BLaER1 (cell line): ENCODE results near the gene DMBT1.

Experiments used
- H3K27ac ChIP-seq: shearing (Covaris generic); formaldehyde crosslinking; 2 replicates; pipeline ENCODE4 v1.8.1; 2022
- H3K27me3 ChIP-seq: shearing (Covaris generic); formaldehyde crosslinking; 2 replicates; pipeline ENCODE4 v1.8.1; 2022
- H3K36me3 ChIP-seq: shearing (Covaris generic); formaldehyde crosslinking; 2 replicates; pipeline ENCODE4 v1.8.1; 2022
- H3K4me1 ChIP-seq: shearing (Covaris generic); formaldehyde crosslinking; 2 replicates; pipeline ENCODE4 v1.8.1; 2022
- H3K4me2 ChIP-seq: shearing (Covaris generic); formaldehyde crosslinking; 2 replicates; pipeline ENCODE4 v1.8.1; 2022
- H3K4me3 ChIP-seq: shearing (Covaris generic); formaldehyde crosslinking; 2 replicates; pipeline ENCODE4 v1.8.1; 2022
- H3K9ac ChIP-seq: shearing (Covaris generic); formaldehyde crosslinking; 2 replicates; pipeline ENCODE4 v1.8.1; 2022
- H3K9me3 ChIP-seq: shearing (Covaris generic); formaldehyde crosslinking; 2 replicates; pipeline ENCODE4 v1.8.1; 2022
- H4K20me1 ChIP-seq: shearing (Covaris generic); formaldehyde crosslinking; 2 replicates; pipeline ENCODE4 v1.8.1; 2022
- Cebpa-rat ChIP-seq: shearing (Covaris generic); IDR thresholded peaks from 2 replicates; pipeline ENCODE4 v1.8.1; 2022

The DMBT1 gene

DNA sequence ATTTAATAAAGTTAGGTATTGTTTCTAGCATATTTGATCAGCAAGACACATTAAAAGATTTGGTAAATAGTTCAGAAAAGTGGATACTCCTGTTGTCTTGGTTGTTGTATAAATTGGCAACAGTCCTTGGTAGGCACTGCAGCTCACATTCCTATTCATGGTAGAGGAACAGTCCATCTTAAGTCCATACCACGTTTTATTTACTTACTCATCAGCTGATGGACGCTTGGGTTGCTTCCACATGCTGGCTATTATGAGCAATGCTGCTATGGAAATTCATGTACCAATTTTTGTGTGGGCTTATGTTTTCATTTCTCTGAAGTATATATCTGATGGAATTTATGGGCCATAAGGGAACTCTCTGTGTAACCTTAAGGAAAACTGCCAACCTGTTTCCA is 95.8 kb downstream of the DMBT1 start:
- Histone ChIP-seq H3K27ac (no peak overlapping the region), H3K4me1 (no peaks in the 10 kb centered on the region), H3K4me2 (no peak overlapping the region), H4K20me1 (no peaks in the 10 kb centered on the region), H3K4me3 (no peak overlapping the region), H3K9ac (no peak overlapping the region), H3K27me3 (no peaks in the 10 kb centered on the region), H3K9me3 (no peaks in the 10 kb centered on the region), H3K36me3 (no peaks in the 10 kb centered on the region)
- TF ChIP-seq Cebpa-rat: no peak

DNA sequence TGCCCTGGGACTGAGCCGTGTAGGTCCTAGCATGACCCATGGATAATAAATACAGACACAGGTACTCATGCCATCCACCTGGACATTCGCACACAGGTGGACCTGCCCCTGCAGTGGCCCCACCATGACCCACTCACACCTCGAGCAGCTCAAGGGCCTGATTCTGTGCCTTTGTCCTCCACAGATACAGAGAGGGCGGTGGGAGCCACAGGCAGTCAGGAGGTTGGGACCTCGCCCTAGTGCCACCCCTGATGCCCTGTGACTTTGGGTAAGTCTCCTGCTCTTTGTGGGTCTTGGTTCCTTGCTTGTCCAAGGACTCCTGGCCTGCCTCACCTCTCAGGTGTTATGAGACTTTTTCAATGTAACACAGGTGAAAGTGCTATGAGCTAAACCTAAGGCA is 96.2 kb downstream of the DMBT1 start:
- Histone ChIP-seq H3K4me2 (no peak overlapping the region), H3K4me3 (no peak overlapping the region), H3K9ac (no peak overlapping the region), H3K4me1 (no peaks in the 10 kb centered on the region), H4K20me1 (no peaks in the 10 kb centered on the region), H3K27ac (no peak overlapping the region), H3K27me3 (no peaks in the 10 kb centered on the region), H3K9me3 (no peaks in the 10 kb centered on the region), H3K36me3 (no peaks in the 10 kb centered on the region)
- TF ChIP-seq Cebpa-rat: no peak

DNA sequence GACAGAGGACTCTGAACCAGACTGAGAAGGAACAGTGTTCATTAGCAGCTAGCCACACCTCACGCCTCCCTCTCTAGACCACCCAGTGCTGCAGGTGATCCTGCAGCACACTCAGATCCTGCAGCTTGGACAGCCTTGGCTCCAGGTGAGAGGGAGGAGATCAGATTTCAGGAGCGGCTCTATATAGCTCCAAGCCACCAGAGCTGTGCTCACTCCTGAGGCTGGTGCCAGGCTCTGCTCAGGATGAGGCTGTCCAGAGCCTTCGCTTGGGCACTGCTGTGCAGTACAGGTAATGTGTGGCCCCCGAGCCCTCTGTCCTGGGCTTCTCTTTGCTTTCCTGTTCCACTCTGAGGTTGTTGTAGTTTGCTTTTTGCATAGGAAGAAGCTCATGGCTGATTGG is 96.7 kb downstream of the DMBT1 start:
- H4K20me1 ChIP-seq: no peaks in the 10 kb centered on the region
- no peak overlapping the region for H3K4me2 ChIP-seq
- no peaks in the 10 kb centered on the region for H3K9me3 ChIP-seq
- H3K27ac ChIP-seq: no peak overlapping the region
- no peaks in the 10 kb centered on the region for H3K27me3 ChIP-seq
- TF ChIP-seq Cebpa-rat: no peak
- no peak overlapping the region for H3K4me3 ChIP-seq
- H3K36me3 ChIP-seq: no peaks in the 10 kb centered on the region
- H3K4me1 ChIP-seq: no peaks in the 10 kb centered on the region
- no peak overlapping the region for H3K9ac ChIP-seq

GRCh38 chr10:122657729-122658128 is 97.2 kb downstream of the DMBT1 start:
- Histone ChIP-seq H3K4me3 (no peak overlapping the region), H3K9ac (no peak overlapping the region), H4K20me1 (no peaks in the 10 kb centered on the region), H3K27ac (no peak overlapping the region), H3K27me3 (no peaks in the 10 kb centered on the region), H3K36me3 (no peaks in the 10 kb centered on the region), H3K9me3 (no peaks in the 10 kb centered on the region), H3K4me1 (no peaks in the 10 kb centered on the region), H3K4me2 (no peak overlapping the region)
- TF ChIP-seq Cebpa-rat: no peak

- H3K36me3 ChIP-seq: no peaks in the 10 kb centered on the region
- H3K4me1 ChIP-seq: no peaks in the 10 kb centered on the region
- no peaks in the 10 kb centered on the region for H4K20me1 ChIP-seq
- TF ChIP-seq Cebpa-rat: no peak
- H3K27me3 ChIP-seq: no peaks in the 10 kb centered on the region
- no peak overlapping the region for H3K27ac ChIP-seq
- H3K9me3 ChIP-seq: no peaks in the 10 kb centered on the region
- H3K4me3 ChIP-seq: no peak overlapping the region
- no peak overlapping the region for H3K9ac ChIP-seq
- H3K4me2 ChIP-seq: no peak overlapping the region
These were observed 97.9 kb downstream of the DMBT1 start for GRCh38 chr10:122658356-122659049.

DNA sequence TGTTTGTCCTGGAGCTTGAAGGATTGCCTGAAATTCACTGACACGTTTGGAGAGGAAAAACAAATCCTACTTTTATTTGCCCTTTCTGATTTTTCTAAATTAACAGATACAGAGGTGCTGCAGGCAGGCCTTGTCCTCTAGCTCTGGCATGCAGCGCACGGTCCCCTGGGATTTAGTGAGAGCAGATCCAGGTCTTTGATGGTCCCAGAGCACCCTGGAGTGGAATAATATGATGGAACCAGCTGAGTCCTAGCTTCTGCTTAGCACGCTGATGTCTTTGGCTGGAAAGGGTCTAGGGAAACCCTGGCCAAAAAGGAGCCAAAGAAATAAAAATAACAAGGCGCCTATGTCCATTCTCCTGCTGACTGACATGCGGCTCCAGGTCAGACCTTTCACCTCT is 98.6 kb downstream of the DMBT1 start:
- Histone ChIP-seq H3K4me1 (no peaks in the 10 kb centered on the region), H3K9me3 (no peaks in the 10 kb centered on the region), H3K4me3 (no peak overlapping the region), H3K36me3 (no peaks in the 10 kb centered on the region), H4K20me1 (no peaks in the 10 kb centered on the region), H3K9ac (no peak overlapping the region), H3K27ac (no peak overlapping the region), H3K27me3 (no peaks in the 10 kb centered on the region), H3K4me2 (no peak overlapping the region)
- no peak for TF ChIP-seq Cebpa-rat

DNA sequence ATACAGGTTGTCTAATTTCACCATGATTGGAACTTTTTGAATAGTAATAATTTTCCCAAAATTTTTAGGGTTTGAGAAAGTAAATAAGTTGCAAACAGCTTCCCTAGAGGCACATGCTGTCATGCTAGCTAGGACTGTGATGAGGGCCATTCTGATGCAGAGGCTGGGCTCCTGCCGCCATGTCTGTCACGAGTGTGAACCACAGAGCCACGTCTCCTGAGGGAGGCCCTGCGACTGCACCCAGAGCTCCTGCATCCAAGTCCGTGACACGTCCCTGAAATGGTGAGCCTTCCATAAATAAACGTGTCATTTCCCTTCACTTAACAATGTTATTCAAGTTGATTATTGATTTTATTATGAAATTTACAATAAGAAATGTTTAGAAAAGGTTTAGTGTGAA is 99.1 kb downstream of the DMBT1 start:
- no peaks in the 10 kb centered on the region for H3K9me3 ChIP-seq
- no peaks in the 10 kb centered on the region for H3K27me3 ChIP-seq
- no peak overlapping the region for H3K9ac ChIP-seq
- H3K4me2 ChIP-seq: no peak overlapping the region
- H3K4me3 ChIP-seq: no peak overlapping the region
- H3K36me3 ChIP-seq: no peaks in the 10 kb centered on the region
- TF ChIP-seq Cebpa-rat: no peak
- H3K4me1 ChIP-seq: no peaks in the 10 kb centered on the region
- H4K20me1 ChIP-seq: no peaks in the 10 kb centered on the region
- H3K27ac ChIP-seq: no peak overlapping the region

DNA sequence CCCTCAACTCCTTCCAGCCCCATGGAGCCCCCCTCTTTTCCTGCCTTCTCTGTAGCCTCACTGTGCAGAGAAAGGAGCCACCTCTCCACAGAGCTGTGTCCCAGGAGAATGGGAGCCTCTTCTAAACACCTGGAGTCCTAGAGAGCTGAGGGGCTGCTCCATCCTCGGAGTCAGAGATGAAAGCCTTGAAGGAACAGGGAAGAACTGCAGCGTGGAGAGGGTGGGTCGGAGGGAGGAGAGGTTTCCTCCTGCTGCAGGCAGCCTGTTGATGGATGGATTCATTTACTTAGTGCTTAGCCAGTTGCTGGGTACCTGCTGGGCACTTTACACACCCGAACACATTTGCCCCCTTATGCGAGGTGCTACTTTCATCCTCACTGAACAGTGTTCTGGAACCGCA is 100.1 kb downstream of the DMBT1 start:
- no peak overlapping the region for H3K27ac ChIP-seq

DNA sequence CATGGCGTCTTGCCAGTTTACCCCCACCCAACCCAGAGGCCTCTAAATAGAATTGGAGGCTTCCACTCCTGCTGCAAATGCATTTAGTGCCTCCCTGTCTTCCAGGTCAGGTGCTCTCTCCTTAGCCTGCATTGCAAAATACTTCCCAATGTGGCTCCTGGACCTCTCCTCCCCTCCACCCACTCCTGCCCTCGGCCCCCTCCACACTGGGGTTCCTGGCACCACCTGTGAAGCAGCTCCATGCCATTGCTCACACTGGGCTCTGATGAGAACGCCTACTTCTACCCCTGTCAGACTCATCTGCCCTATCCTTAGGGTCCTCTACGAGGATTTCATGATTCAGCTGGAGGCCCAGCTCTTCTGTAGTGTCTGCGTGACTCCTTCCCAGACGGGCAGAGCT is 101.7 kb downstream of the DMBT1 start:
- H3K4me3 ChIP-seq: no peak overlapping the region
- no peak for TF ChIP-seq Cebpa-rat
- H3K9ac ChIP-seq: no peak overlapping the region
- no peaks in the 10 kb centered on the region for H3K36me3 ChIP-seq
- H4K20me1 ChIP-seq: no peaks in the 10 kb centered on the region
- H3K4me1 ChIP-seq: no peaks in the 10 kb centered on the region
- H3K4me2 ChIP-seq: no peak overlapping the region
- no peaks in the 10 kb centered on the region for H3K9me3 ChIP-seq
- H3K27me3 ChIP-seq: no peaks in the 10 kb centered on the region
- no peak overlapping the region for H3K27ac ChIP-seq

More for the DNA sequence above, 100.1 kb downstream of the DMBT1 start:
- no peaks in the 10 kb centered on the region for H4K20me1 ChIP-seq
- no peaks in the 10 kb centered on the region for H3K9me3 ChIP-seq
- H3K27me3 ChIP-seq: no peaks in the 10 kb centered on the region
- H3K4me2 ChIP-seq: no peak overlapping the region
- no peaks in the 10 kb centered on the region for H3K4me1 ChIP-seq
- no peak overlapping the region for H3K4me3 ChIP-seq
- TF ChIP-seq Cebpa-rat: no peak
- H3K36me3 ChIP-seq: no peaks in the 10 kb centered on the region
- H3K9ac ChIP-seq: no peak overlapping the region

DNA sequence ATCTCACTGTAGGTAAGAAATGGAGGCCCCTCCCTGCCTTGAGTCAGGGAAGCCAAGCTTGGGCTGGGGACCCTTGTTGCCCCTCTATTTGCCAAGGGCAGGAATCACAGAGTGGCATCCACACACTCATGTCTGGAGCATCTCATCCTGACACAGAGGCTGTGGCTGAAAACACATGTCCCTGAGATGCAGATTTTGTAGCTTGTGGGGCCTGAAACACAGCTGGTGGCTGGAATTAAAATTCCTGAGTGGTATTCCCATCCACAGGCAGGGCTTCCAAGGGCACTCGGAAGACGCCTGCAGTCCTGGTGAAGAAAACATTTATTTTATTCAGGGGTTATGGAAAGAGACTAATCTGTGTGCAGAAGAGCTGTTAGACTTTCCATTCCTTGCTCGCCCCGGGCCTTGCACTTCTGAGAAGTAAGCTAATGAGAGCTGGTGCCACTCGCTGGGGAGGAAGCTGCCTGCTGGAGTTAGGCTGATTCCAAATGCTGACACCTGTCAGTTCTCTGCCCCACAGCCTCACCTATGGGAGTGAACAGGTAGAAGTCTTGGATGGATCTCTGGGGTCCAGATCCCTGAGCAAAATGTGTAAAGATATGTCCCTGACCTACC is 103.1 kb downstream of the DMBT1 start:
- Histone ChIP-seq H4K20me1 (no peaks in the 10 kb centered on the region), H3K27ac (no peak overlapping the region), H3K4me2 (no peak overlapping the region), H3K4me1 (no peaks in the 10 kb centered on the region), H3K9me3 (no peaks in the 10 kb centered on the region), H3K27me3 (no peaks in the 10 kb centered on the region), H3K4me3 (no peak overlapping the region), H3K36me3 (no peaks in the 10 kb centered on the region), H3K9ac (no peak overlapping the region)
- TF ChIP-seq Cebpa-rat: no peak
